IMR-90 (cell line): ENCODE data around the gene TRPC6. TPM values are rescaled to one million over a fixed set of nuclear protein-coding genes. Genes with fewer than 3 reads are reported as not detected.

ENCODE experiments used
- ATAC-seq: fragments of 200-7000 bp; cut with Tn5 transposase; 2 replicates; pipeline ENCODE4 v1.9.1; 2020; ENCODE audit warnings: low read depth, mild to moderate bottlenecking, moderate library complexity
- BruUV-seq: library from RNA; stranded (reverse); fragments of 400-500 nt; replicated peaks from 2 replicates; lab custom pipeline; 2021; lab: Mats Ljungman, UMichigan
- CTCF ChIA-PET: fragments of 300-600 bp; formaldehyde crosslinking; extraction: SDS; loops from one replicate; lab custom pipeline; 2021; ENCODE audit warnings: antibody characterized with exemption; lab: Yijun Ruan, JAX
- POLR2A ChIA-PET: fragments of 300-600 bp; sonication (Branson Sonifier 250); formaldehyde crosslinking; loops from one replicate; lab custom pipeline; 2022; ENCODE audit warnings: antibody characterized with exemption; ENCODE audit not compliant: unreplicated experiment; lab: Charles Lee
- DNase-seq: peaks from one replicate; pipeline ENCODE4 v3.0.0; 2013
- H2AFZ ChIP-seq: replicated peaks from 2 replicates; pipeline ENCODE3; 2013; ENCODE audit warnings: low read length, mild to moderate bottlenecking; ENCODE audit not compliant: poor library complexity
- H2AK5ac ChIP-seq: 2 replicates; pipeline ENCODE4 v1.6.1; 2013; ENCODE audit warnings: low read depth, low read length, inconsistent platforms
- H2AK9ac ChIP-seq: replicated peaks from 2 replicates; pipeline ENCODE3; 2013; ENCODE audit warnings: mild to moderate bottlenecking, low read depth, low read length, moderate library complexity; ENCODE audit not compliant: poor library complexity
- H2BK120ac ChIP-seq: 2 replicates; pipeline ENCODE4 v1.6.1; 2013; ENCODE audit warnings: low read depth, low read length, inconsistent platforms
- H2BK15ac ChIP-seq: 3 replicates; pipeline ENCODE4 v1.6.1; 2013; ENCODE audit warnings: low read depth, low read length, inconsistent platforms
- H2BK20ac ChIP-seq: 2 replicates; pipeline ENCODE4 v1.6.1; 2013; ENCODE audit warnings: low read depth, mild to moderate bottlenecking, inconsistent platforms, low read length, moderate library complexity
- H2BK5ac ChIP-seq: 2 replicates; pipeline ENCODE4 v1.6.1; 2013; ENCODE audit warnings: mild to moderate bottlenecking, low read depth, low read length, inconsistent platforms; ENCODE audit not compliant: poor library complexity, severe bottlenecking
- H3K14ac ChIP-seq: replicated peaks from 2 replicates; pipeline ENCODE4 v1.6.1; 2013; ENCODE audit warnings: low read depth, low read length, inconsistent platforms
- H3K18ac ChIP-seq: 2 replicates; pipeline ENCODE4 v1.6.1; 2013; ENCODE audit warnings: low read depth, low read length, control low read depth
- H3K23ac ChIP-seq: 2 replicates; pipeline ENCODE4 v1.6.1; 2013; ENCODE audit warnings: low read depth, low read length, inconsistent platforms
- H3K27ac ChIP-seq: 2 replicates; pipeline ENCODE4 v1.5.1; 2013; ENCODE audit warnings: mild to moderate bottlenecking, control low read depth, low read length; ENCODE audit not compliant: insufficient read depth
- H3K27me3 ChIP-seq: 2 replicates; pipeline ENCODE4 v1.6.1; 2013; ENCODE audit warnings: low read length; ENCODE audit not compliant: control insufficient read depth, insufficient read depth
- H3K36me3 ChIP-seq: 2 replicates; pipeline ENCODE4 v1.6.1; 2013; ENCODE audit warnings: low read length, mixed read lengths; ENCODE audit not compliant: control insufficient read depth, insufficient read depth
- H3K4ac ChIP-seq: 2 replicates; pipeline ENCODE4 v1.6.1; 2013; ENCODE audit warnings: low read depth, low read length, inconsistent platforms
- H3K4me1 ChIP-seq: 2 replicates; pipeline ENCODE4 v1.6.1; 2013; ENCODE audit warnings: low read length, mixed read lengths; ENCODE audit not compliant: control insufficient read depth, insufficient read depth
- H3K4me2 ChIP-seq: 2 replicates; pipeline ENCODE4 v1.6.1; 2013; ENCODE audit warnings: low read depth, mild to moderate bottlenecking, control low read depth, low read length, moderate library complexity
- H3K4me3 ChIP-seq: 2 replicates; pipeline ENCODE4 v1.5.1; 2013; ENCODE audit warnings: low read depth, mild to moderate bottlenecking, control low read depth, low read length, moderate library complexity; ENCODE audit not compliant: insufficient read depth
- H3K56ac ChIP-seq: 2 replicates; pipeline ENCODE4 v1.6.1; 2013; ENCODE audit warnings: low read length, inconsistent platforms; ENCODE audit not compliant: insufficient read depth; ENCODE audit errors: extremely low read depth
- H3K79me1 ChIP-seq, 2 experiments: 2 replicates each; pipeline ENCODE4 v1.6.1; 2013; ENCODE audit warnings: low read length in 2 of 2, inconsistent platforms in 1 of 2, low read depth in 1 of 2
- H3K9ac ChIP-seq: 2 replicates; pipeline ENCODE4 v1.6.1; 2013; ENCODE audit warnings: low read depth, low read length, control low read depth
- H3K9me1 ChIP-seq: 2 replicates; pipeline ENCODE4 v1.6.1; 2013; ENCODE audit warnings: low read length, inconsistent platforms; ENCODE audit not compliant: insufficient read depth
- H3K9me3 ChIP-seq: 2 replicates; pipeline ENCODE4 v1.6.1; 2013; ENCODE audit warnings: low read length; ENCODE audit not compliant: control insufficient read depth, insufficient read depth
- H4K20me1 ChIP-seq: 2 replicates; pipeline ENCODE4 v1.6.1; 2013; ENCODE audit warnings: low read length, inconsistent platforms; ENCODE audit not compliant: insufficient read depth
- H4K5ac ChIP-seq: 2 replicates; pipeline ENCODE4 v1.6.1; 2013; ENCODE audit warnings: mild to moderate bottlenecking, low read depth, low read length, control low read depth
- H4K8ac ChIP-seq, 2 experiments: 2 replicates each; pipeline ENCODE4 v1.6.1; 2013; ENCODE audit warnings: low read depth in 2 of 2, low read length in 2 of 2, control low read depth in 1 of 2, inconsistent platforms in 1 of 2
- H4K91ac ChIP-seq: 2 replicates; pipeline ENCODE4 v1.6.1; 2013; ENCODE audit warnings: low read depth, low read length, inconsistent platforms; ENCODE audit not compliant: insufficient read depth
- BHLHE40 ChIP-seq: fragments of 150-350 bp; IDR thresholded peaks from 2 replicates; pipeline ENCODE4 v1.6.1; 2016; ENCODE audit warnings: mild to moderate bottlenecking, low read depth, low read length
- CEBPB ChIP-seq: IDR thresholded peaks from 2 replicates; pipeline ENCODE4 v1.6.1; 2012; ENCODE audit warnings: low read depth, low read length, improper control_type of control experiment
- CHD1 ChIP-seq: IDR thresholded peaks from 2 replicates; pipeline ENCODE4 v1.6.1; 2012; ENCODE audit warnings: low read depth, low read length, improper control_type of control experiment
- CTCF ChIP-seq: conservative IDR thresholded peaks from 2 replicates; pipeline ENCODE4 v1.5.1; 2012; ENCODE audit warnings: mild to moderate bottlenecking, low read depth, low read length, improper control_type of control experiment
- ELK1 ChIP-seq: fragments of 150-350 bp; IDR thresholded peaks from 2 replicates; pipeline ENCODE4 v1.6.1; 2016; ENCODE audit warnings: low read depth, mild to moderate bottlenecking, low read length, moderate library complexity, borderline replicate concordance
- MAFK ChIP-seq: IDR thresholded peaks from 2 replicates; pipeline ENCODE4 v1.6.1; 2012; ENCODE audit warnings: low read depth, low read length, improper control_type of control experiment
- MAZ ChIP-seq: IDR thresholded peaks from 2 replicates; pipeline ENCODE4 v1.6.1; 2012; ENCODE audit warnings: low read depth, mild to moderate bottlenecking, low read length, improper control_type of control experiment, moderate library complexity, borderline replicate concordance
- MXI1 ChIP-seq: IDR thresholded peaks from 2 replicates; pipeline ENCODE4 v1.6.1; 2012; ENCODE audit warnings: low read depth, mild to moderate bottlenecking, low read length, moderate library complexity, borderline replicate concordance
- NFE2L2 ChIP-seq: fragments of 150-350 bp; IDR thresholded peaks from 2 replicates; pipeline ENCODE4 v1.6.1; 2016; ENCODE audit warnings: low read depth, mild to moderate bottlenecking, low read length
- RAD21 ChIP-seq: IDR thresholded peaks from 2 replicates; pipeline ENCODE4 v1.6.1; 2012; ENCODE audit warnings: low read length, improper control_type of control experiment
- RCOR1 ChIP-seq: IDR thresholded peaks from 2 replicates; pipeline ENCODE4 v1.6.1; 2012; ENCODE audit warnings: mild to moderate bottlenecking, low read length, improper control_type of control experiment; ENCODE audit not compliant: insufficient replicate concordance
- RFX5 ChIP-seq: IDR thresholded peaks from 2 replicates; pipeline ENCODE4 v1.8.0; 2012; ENCODE audit warnings: low read depth, mild to moderate bottlenecking, low read length, moderate library complexity
- SMC3 ChIP-seq: fragments of 150-350 bp; IDR thresholded peaks from 2 replicates; pipeline ENCODE4 v1.6.1; 2016; ENCODE audit warnings: low read depth, mild to moderate bottlenecking, antibody characterized with exemption, low read length, moderate library complexity
- whole genome bisulfite sequencing, 2 experiments: methylation state at CpG; one replicate each; pipeline versions ENCODE4 v1.1.5 to v1.1.7; 2013; ENCODE audit warnings: missing lambda C conversion rate in 2 of 2; ENCODE audit not compliant: insufficient read length in 1 of 2; ENCODE audit errors: extremely low coverage in 2 of 2; 5-methylcytosine and 5-hydroxymethylcytosine counted together
- dilution Hi-C: fragments of 300-500 bp; cut with HindIII; formaldehyde crosslinking; loops from one replicate; pipeline ENCODE4 v1.14.3; 2018; ENCODE audit warnings: low sequenced_read_pairs; ENCODE audit not compliant: unreplicated experiment
- in situ Hi-C: fragments of 300-500 bp; cut with MboI; formaldehyde crosslinking; loops from 3 replicates; pipeline ENCODE4 v1.14.3; 2019; ENCODE audit warnings: low sequenced_read_pairs, inconsistent platforms, mixed read lengths
- intact Hi-C: fragments of 100-400 bp; cut with micrococcal nuclease; formaldehyde crosslinking; loops from 2 replicates; pipeline ENCODE4 v1.10.0; 2022
- polyA plus RNA-seq, 3 experiments: library from polyadenylated mRNA; depleted of rRNA; stranded (reverse); fragments of >200 nt; gene quantifications; 2 replicates each; pipeline ENCODE4 v1.2.3, GENCODE V29; 2012; ENCODE audit warnings: low replicate concordance in 1 of 3
- total RNA-seq: library from RNA; depleted of rRNA; stranded (reverse); fragments of >200 nt; gene quantifications from 2 replicates; pipeline ENCODE4 v1.2.3, GENCODE V29; 2012

TRPC6 gene
- total and polyA plus RNA-seq, 2 of the 4 experiments (the other 2 are of a cell fraction) = 0.99 to 2.3 TPM

GRCh38 chr11:101459020-101459419 lies 124.8 kb downstream of the TRPC6 start:
- H4K91ac ChIP-seq = no peak overlapping the region
- no peaks in the 10 kb centered on the region for H3K79me1 ChIP-seq
- no peak overlapping the region for H3K9ac ChIP-seq
- no peaks in the 10 kb centered on the region; the same call in 1 of the 2 replicates for H3K36me3 ChIP-seq
- H3K4me3 ChIP-seq = no peak overlapping the region
- H2AK9ac ChIP-seq = peak overlapping the region; percentile 72
- H3K14ac ChIP-seq = 0 out of 2 replicates have a peak overlapping the region, but pooled peaks have one; percentile 20
- no peaks in the 10 kb centered on the region for H4K20me1 ChIP-seq
- peak overlapping the region; percentile 97; the same call in 2 of the 3 replicates for H2BK15ac ChIP-seq
- POLR2A ChIA-PET = no interaction called here
- no CpG with 5 or more reads among the region's 5 CpGs for WGBS, 2 experiments
- peak overlapping the region; percentile 82 for H2AK5ac ChIP-seq
- H3K18ac ChIP-seq = no peak overlapping the region
- BruUV-seq = no TSS peak
- H2BK5ac ChIP-seq = peak overlapping the region; percentile 61
- intact Hi-C loops (loop anchor here (2.0 to 5.0 kb wide), 3 partner anchors 124 to 548 kb away; no protein-coding TSS in a partner anchor), dilution Hi-C loops (no loop called here), in situ Hi-C loops (no loop called here)
- peaks cover 2% of the 10 kb centered on the region; the same call in 1 of the 2 replicates for H3K4me1 ChIP-seq
- peaks cover 4% of the 10 kb centered on the region for H3K9me3 ChIP-seq
- CTCF ChIA-PET = no interaction called here
- no peak overlapping the region for H3K4me2 ChIP-seq
- peak overlapping the region; percentile 49; the same call in 1 of the 2 replicates for H3K23ac ChIP-seq
- no peak overlapping the region for H3K27ac ChIP-seq
- H3K4ac ChIP-seq = no peak overlapping the region
- TF ChIP-seq CEBPB = no peak
- no peak for TF ChIP-seq CTCF
- TF ChIP-seq SMC3 = no peak
- TF ChIP-seq NFE2L2 = no peak
- no peak for TF ChIP-seq RFX5
- TF ChIP-seq ELK1 = no peak
- no peak for TF ChIP-seq MXI1
- TF ChIP-seq BHLHE40 = no peak
- TF ChIP-seq MAFK = no peak
- TF ChIP-seq MAZ = no peak
- TF ChIP-seq RAD21 = no peak
- TF ChIP-seq RCOR1 = no peak
- no peak for TF ChIP-seq CHD1
- no peak overlapping the region for H2AFZ ChIP-seq
- H3K9me1 ChIP-seq = no peaks in the 10 kb centered on the region
- peak overlapping the region; percentile 72 for H2BK120ac ChIP-seq
- no peak overlapping the region for H3K56ac ChIP-seq
- H3K27me3 ChIP-seq = no peaks in the 10 kb centered on the region
- H2BK20ac ChIP-seq = peak overlapping the region; percentile 82; the same call in 1 of the 2 replicates
- ATAC-seq (no peak), DNase-seq (no peak)
- no peak overlapping the region for H4K5ac ChIP-seq
- no peak overlapping the region; a peak in 2 of 4 replicates for H4K8ac ChIP-seq
